OCI-LY7 (cell line): Measurements from ENCODE around the gene CTNND2.

ENCODE experiments used
- CTCF ChIP-seq: fragments of 200-600 bp; sonication (generic); conservative IDR thresholded peaks from 2 replicates; pipeline ENCODE4 v1.5.1; 2014; ENCODE audit warnings: mild to moderate bottlenecking, antibody characterized with exemption, low read length, moderate library complexity, mixed read lengths
- EZH2phosphoT487 ChIP-seq: fragments of 200-600 bp; sonication (generic); IDR thresholded peaks from 2 replicates; pipeline ENCODE4 v1.6.1; 2018; ENCODE audit warnings: low read depth, borderline replicate concordance, mild to moderate bottlenecking, mixed run types, antibody characterized with exemption, low read length, moderate library complexity, mixed read lengths

GRCh38 chr5:11684607-11685006, 219.6 kb downstream of the CTNND2 start:
- no peak for TF ChIP-seq CTCF
- no peak for TF ChIP-seq EZH2phosphoT487
